ENCODE measurements around the gene KLHL33. TPM values are rescaled to one million over a fixed set of nuclear protein-coding genes. Genes with fewer than 3 reads are reported as not detected.

The KLHL33 gene
- total RNA-seq (2022; extraction: Qiagen RNA extraction), result 0.01 to 0.02 TPM in 2 of 5 replicates, not detected in the others

GRCh38 chr14:20435582-20436362, at the start of gene KLHL33:
KLHL33 (minus strand) TSS chr14:20436166; CDS start chr14:20435811, 355 bp downstream.

GRCh38 chr14:20469242-20469889, 33.4 kb upstream of the KLHL33 start, which contains the start of gene PNP:
PNP (plus strand) TSS chr14:20469406; CDS start chr14:20469525, 119 bp downstream.

GRCh38 chr14:20461225-20462141, 25.5 kb upstream of the KLHL33 start, which contains the start of gene PIP4P1:
PIP4P1 (minus strand) TSS chr14:20461434; CDS start chr14:20461325, 109 bp downstream.

GRCh38 chr14:20454516-20455354, 18.8 kb upstream of the KLHL33 start, which contains the start of the genes APEX1 and OSGEP:
APEX1 (plus strand) TSS chr14:20455226; CDS start chr14:20455646, 420 bp downstream.
OSGEP (minus strand) TSS chr14:20454812; CDS start chr14:20454683, 129 bp downstream.

GRCh38 chr14:20412876-20413743, 22.9 kb downstream of the KLHL33 start, which contains the start of gene TEP1:
TEP1 (minus strand) TSS chr14:20413501; CDS start chr14:20408439, 5,062 bp downstream.

Other genes with a start within 250 kb of the KLHL33 start
- gene OR11G2, start 245.3 kb downstream of the KLHL33 start, total RNA-seq (2022; extraction: Qiagen RNA extraction), result not detected in 5 replicates
- gene OR11H6, start 212.5 kb downstream of the KLHL33 start, total RNA-seq (2022; extraction: Qiagen RNA extraction), result not detected in 5 replicates
- not detected in 5 replicates for gene OR11H7, start 207.2 kb downstream of the KLHL33 start, total RNA-seq (2022; extraction: Qiagen RNA extraction)
- gene OR11H4, start 196.9 kb downstream of the KLHL33 start, total RNA-seq (2022; extraction: Qiagen RNA extraction), result not detected in 5 replicates
- 17.8 to 30.0 TPM (median 20.0 TPM) in 5 replicates for gene TTC5, start 130.2 kb downstream of the KLHL33 start, total RNA-seq (2022; extraction: Qiagen RNA extraction)
- gene CCNB1IP1, start 102.9 kb downstream of the KLHL33 start, total RNA-seq (2022; extraction: Qiagen RNA extraction), result 39.2 to 48.8 TPM (median 42.7 TPM) in 5 replicates
- gene PARP2, start 92.5 kb downstream of the KLHL33 start, total RNA-seq (2022; extraction: Qiagen RNA extraction), result 20.0 to 27.3 TPM (median 21.1 TPM) in 5 replicates
- 9.2 to 11.4 TPM (median 10.7 TPM) in 5 replicates for gene TEP1, start 22.7 kb downstream of the KLHL33 start, total RNA-seq (2022; extraction: Qiagen RNA extraction)
- gene OSGEP, start 18.6 kb upstream of the KLHL33 start, total RNA-seq (2022; extraction: Qiagen RNA extraction), result 24.8 to 26.9 TPM (median 26.0 TPM) in 5 replicates
- gene APEX1, start 19.1 kb upstream of the KLHL33 start, total RNA-seq (2022; extraction: Qiagen RNA extraction), result 256 to 269 TPM (median 260 TPM) in 5 replicates
- 27.7 to 42.8 TPM (median 34.4 TPM) in 5 replicates for gene PIP4P1, start 25.3 kb upstream of the KLHL33 start, total RNA-seq (2022; extraction: Qiagen RNA extraction)
- 154 to 192 TPM (median 164 TPM) in 5 replicates for gene PNP, start 33.2 kb upstream of the KLHL33 start, total RNA-seq (2022; extraction: Qiagen RNA extraction)
- 0.13 to 0.35 TPM (median 0.22 TPM) in 5 replicates for gene RNASE10, start 69.4 kb upstream of the KLHL33 start, total RNA-seq (2022; extraction: Qiagen RNA extraction)
- not detected in 5 replicates for gene RNASE9, start 124.9 kb upstream of the KLHL33 start, total RNA-seq (2022; extraction: Qiagen RNA extraction)
- not detected in 5 replicates for gene RNASE11, start 151.8 kb upstream of the KLHL33 start, total RNA-seq (2022; extraction: Qiagen RNA extraction)
- gene RNASE12, start 155.2 kb upstream of the KLHL33 start, total RNA-seq (2022; extraction: Qiagen RNA extraction), result not detected in 5 replicates
- not detected in 5 replicates for gene OR6S1, start 205.5 kb upstream of the KLHL33 start, total RNA-seq (2022; extraction: Qiagen RNA extraction)
- 5.5 to 8.9 TPM (median 8.1 TPM) in 5 replicates for gene RNASE4, start 248.4 kb upstream of the KLHL33 start, total RNA-seq (2022; extraction: Qiagen RNA extraction)